Testis (tissue), 2 donors: Measurements from ENCODE around the gene GJB3.

ENCODE experiments used
- CTCF ChIP-seq, 3 experiments: fragments of 450-650 bp in 2 of 3; fragments of 200-600 bp in 1 of 3; sonication (generic) in 1 of 3; IDR thresholded peaks; one replicate each; pipeline ENCODE4 v1.5.1; 2016 to 2019; ENCODE audit warnings: antibody characterized with exemption in 3 of 3, mild to moderate bottlenecking in 2 of 3, moderate library complexity in 1 of 3
- POLR2A ChIP-seq: fragments of 450-650 bp; IDR thresholded peaks from one replicate; pipeline ENCODE4 v1.6.1; 2017; ENCODE audit warnings: antibody characterized with exemption, mild to moderate bottlenecking, moderate library complexity

- TF ChIP-seq CTCF (IDR thresholded peaks at IDR 0.05) (no peak), POLR2A (no peak)
These were observed 19.2 kb upstream of the GJB3 start for GRCh38 chr1:34761776-34762307.
